H1 (cell line): Measurements from ENCODE around the gene CYP27B1. TPM values are rescaled to one million over a fixed set of nuclear protein-coding genes. Genes with fewer than 3 reads are reported as not detected.

Experiments used
- CTCF ChIA-PET: fragments of 300-600 bp; sonication (Branson Sonifier 250); formaldehyde crosslinking; loops from one replicate; lab custom pipeline; 2021; ENCODE audit not compliant: partially characterized antibody; lab: Charles Lee
- POLR2A ChIA-PET: fragments of 300-600 bp; sonication (Branson Sonifier 250); formaldehyde crosslinking; loops from one replicate; lab custom pipeline; 2021; ENCODE audit warnings: inconsistent platforms; ENCODE audit not compliant: partially characterized antibody; lab: Charles Lee
- DNase-seq, 2 experiments: peaks; one replicate each; pipeline versions ENCODE4 v3.0.0 to v3.0.0-alpha.2; 2010 to 2022; ENCODE audit warnings: low spot score in 2 of 2, low read depth in 1 of 2, mixed read lengths in 1 of 2
- FAIRE-seq: peaks from 2 replicates; lab custom pipeline; 2011; peaks lifted over from hg19 to GRCh38; lab: Jason Lieb, UNC
- H2AFZ ChIP-seq: 2 replicates; pipeline ENCODE4 v1.8.1; 2012; ENCODE audit warnings: low read length, inconsistent platforms
- H2AK5ac ChIP-seq: 2 replicates; pipeline ENCODE4 v1.6.1; 2013; ENCODE audit warnings: low read depth, low read length
- H2BK120ac ChIP-seq: replicated peaks from 2 replicates; pipeline ENCODE3; 2013; ENCODE audit warnings: low read depth, low read length, inconsistent platforms
- H2BK12ac ChIP-seq: 2 replicates; pipeline ENCODE4 v1.6.1; 2013; ENCODE audit warnings: low read depth, low read length
- H2BK15ac ChIP-seq: 2 replicates; pipeline ENCODE4 v1.6.1; 2013; ENCODE audit warnings: low read length
- H2BK20ac ChIP-seq: 2 replicates; pipeline ENCODE4 v1.6.1; 2013; ENCODE audit warnings: low read length
- H2BK5ac ChIP-seq: 2 replicates; pipeline ENCODE4 v1.6.1; 2013; ENCODE audit warnings: low read depth, low read length
- H3K14ac ChIP-seq: 2 replicates; pipeline ENCODE4 v1.6.1; 2013; ENCODE audit warnings: inconsistent platforms; ENCODE audit not compliant: insufficient read length
- H3K18ac ChIP-seq: 2 replicates; pipeline ENCODE4 v1.6.1; 2013; ENCODE audit warnings: low read length; ENCODE audit errors: extremely low read depth
- H3K23ac ChIP-seq: 2 replicates; pipeline ENCODE4 v1.6.1; 2013; ENCODE audit warnings: inconsistent platforms; ENCODE audit not compliant: insufficient read length
- H3K23me2 ChIP-seq: 2 replicates; pipeline ENCODE4 v1.6.1; 2013; ENCODE audit warnings: low read depth, low read length
- H3K27ac ChIP-seq: 2 replicates; pipeline ENCODE4 v1.6.1; 2011; ENCODE audit warnings: low read depth, low read length, inconsistent platforms
- H3K27me3 ChIP-seq, 4 experiments: replicated peaks in 1 of 4; 1 replicate in 1 of 4; 2 replicates in 3 of 4; pipeline versions ENCODE4 v1.6.1 to v1.8.1; 2011 to 2013; ENCODE audit warnings: low read length in 3 of 4, mild to moderate bottlenecking in 3 of 4, inconsistent platforms in 2 of 4, mixed read lengths in 2 of 4, moderate library complexity in 1 of 4; ENCODE audit not compliant: control insufficient read depth in 3 of 4, insufficient read depth in 3 of 4; ENCODE audit errors: extremely low read depth in 1 of 4
- H3K36me3 ChIP-seq, 4 experiments: 2 replicates each; pipeline versions ENCODE4 v1.6.1 to v1.8.1; 2011 to 2013; ENCODE audit warnings: mild to moderate bottlenecking in 4 of 4, low read length in 3 of 4, moderate library complexity in 2 of 4, control low read depth in 1 of 4, inconsistent platforms in 1 of 4; ENCODE audit not compliant: insufficient read depth in 4 of 4, control insufficient read depth in 2 of 4
- H3K4ac ChIP-seq: replicated peaks from 2 replicates; pipeline ENCODE3; 2013; ENCODE audit warnings: low read length, low read depth, mixed read lengths, inconsistent platforms; ENCODE audit not compliant: insufficient read length
- H3K4me1 ChIP-seq, 4 experiments: replicated peaks in 1 of 4; 1 replicate in 1 of 4; 2 replicates in 3 of 4; pipeline versions ENCODE4 v1.6.1 to v1.8.1; 2011 to 2013; ENCODE audit warnings: low read length in 3 of 4, inconsistent platforms in 2 of 4, mixed read lengths in 1 of 4; ENCODE audit not compliant: insufficient read depth in 4 of 4, control insufficient read depth in 3 of 4
- H3K4me2 ChIP-seq, 2 experiments: 2 replicates each; pipeline versions ENCODE4 v1.6.1 to v1.8.1; 2011 to 2013; ENCODE audit warnings: low read depth in 2 of 2, low read length in 2 of 2, control low read depth in 1 of 2, inconsistent platforms in 1 of 2, mild to moderate bottlenecking in 1 of 2; ENCODE audit not compliant: insufficient read depth in 1 of 2
- H3K4me3 ChIP-seq, 4 experiments: fragments of 200-600, 300-600 bp in 1 of 4; sonication (generic), shearing (Covaris generic), sonication (Bioruptor Twin) in 1 of 4; 2 replicates each; pipeline versions ENCODE4 v1.5.1 to v1.8.1; 2011 to 2016; ENCODE audit warnings: low read length in 4 of 4, low read depth in 3 of 4, control low read depth in 2 of 4, inconsistent platforms in 2 of 4, mild to moderate bottlenecking in 2 of 4, mixed read lengths in 1 of 4, moderate library complexity in 1 of 4; ENCODE audit not compliant: insufficient read depth in 2 of 4; ENCODE audit errors: extremely low read depth in 1 of 4
- H3K56ac ChIP-seq: replicated peaks from 2 replicates; pipeline ENCODE3; 2013; ENCODE audit warnings: low read depth, mild to moderate bottlenecking, mixed read lengths, low read length, inconsistent platforms; ENCODE audit not compliant: insufficient read length
- H3K79me1 ChIP-seq: 2 replicates; pipeline ENCODE4 v1.6.1; 2013; ENCODE audit warnings: low read depth, low read length, control low read depth
- H3K79me2 ChIP-seq, 2 experiments: 2 replicates each; pipeline versions ENCODE4 v1.6.1 to v1.8.1; 2012 to 2013; ENCODE audit warnings: low read length in 2 of 2, mild to moderate bottlenecking in 2 of 2, inconsistent platforms in 1 of 2; ENCODE audit not compliant: insufficient read depth in 2 of 2, control insufficient read depth in 1 of 2
- H3K9ac ChIP-seq, 4 experiments: replicated peaks in 1 of 4; 1 replicate in 1 of 4; 2 replicates in 3 of 4; pipeline versions ENCODE4 v1.6.1 to v1.8.1; 2011 to 2013; ENCODE audit warnings: low read depth in 3 of 4, low read length in 3 of 4, control low read depth in 2 of 4, mild to moderate bottlenecking in 2 of 4, moderate library complexity in 2 of 4, inconsistent platforms in 1 of 4; ENCODE audit errors: extremely low read depth in 1 of 4
- H3K9me3 ChIP-seq, 2 experiments: 2 replicates each; pipeline versions ENCODE4 v1.6.1 to v1.8.1; 2012 to 2013; ENCODE audit warnings: mild to moderate bottlenecking in 2 of 2, moderate library complexity in 2 of 2, control low read depth in 1 of 2, inconsistent platforms in 1 of 2, low read depth in 1 of 2, low read length in 1 of 2, mixed read lengths in 1 of 2; ENCODE audit not compliant: insufficient read depth in 2 of 2
- H4K20me1 ChIP-seq, 2 experiments: replicated peaks in 1 of 2; 2 replicates each; pipeline versions ENCODE3 to v1.8.1; 2011 to 2013; ENCODE audit warnings: inconsistent platforms in 2 of 2, low read length in 2 of 2, mild to moderate bottlenecking in 1 of 2; ENCODE audit not compliant: insufficient read depth in 2 of 2, control insufficient read depth in 1 of 2
- H4K5ac ChIP-seq: 2 replicates; pipeline ENCODE4 v1.6.1; 2013; ENCODE audit warnings: low read length, low read depth, mixed read lengths, inconsistent platforms; ENCODE audit not compliant: insufficient read length
- H4K8ac ChIP-seq: 2 replicates; pipeline ENCODE4 v1.8.0; 2013; ENCODE audit warnings: mild to moderate bottlenecking, moderate library complexity, low read length, inconsistent platforms; ENCODE audit not compliant: insufficient read depth; ENCODE audit errors: extremely low read depth
- H4K91ac ChIP-seq: replicated peaks from 2 replicates; pipeline ENCODE3; 2013; ENCODE audit warnings: low read length, mixed read lengths, inconsistent platforms; ENCODE audit not compliant: insufficient read length
- BCL11A ChIP-seq, 2 experiments: IDR thresholded peaks; one replicate each; pipeline ENCODE4 v1.6.1; 2011; ENCODE audit warnings: low read depth in 2 of 2, low read length in 2 of 2, mild to moderate bottlenecking in 2 of 2
- CBX5 ChIP-seq: fragments of 300-800, 300-1000 bp; sonication (generic); IDR thresholded peaks from 2 replicates; pipeline ENCODE4 v1.7.1; 2016; ENCODE audit warnings: antibody characterized with exemption, low read length, low read depth
- CHD2 ChIP-seq: IDR thresholded peaks from 2 replicates; pipeline ENCODE4 v1.6.1; 2012; ENCODE audit warnings: low read length, improper control_type of control experiment
- CTBP2 ChIP-seq: IDR thresholded peaks from 2 replicates; pipeline ENCODE4 v1.7.0; 2011; ENCODE audit warnings: borderline replicate concordance, mild to moderate bottlenecking, moderate library complexity, mixed read lengths, low read length; ENCODE audit not compliant: insufficient read depth, insufficient read length
- KDM1A ChIP-seq: fragments of 200-600, 300-600 bp; sonication (generic); IDR thresholded peaks from 2 replicates; pipeline ENCODE4 v1.7.1; 2016; ENCODE audit warnings: mild to moderate bottlenecking, low read length, borderline replicate concordance
- KDM5A ChIP-seq: fragments of 200-600 bp; IDR thresholded peaks from 2 replicates; pipeline ENCODE4 v1.7.1; 2012; ENCODE audit warnings: mild to moderate bottlenecking, low read length, inconsistent platforms, mixed read lengths
- RBBP5 ChIP-seq: IDR thresholded peaks from 2 replicates; pipeline ENCODE4 v1.7.1; 2012; ENCODE audit warnings: low read depth, mild to moderate bottlenecking, inconsistent platforms, low read length, moderate library complexity, borderline replicate concordance
- SRF ChIP-seq: IDR thresholded peaks from 2 replicates; pipeline ENCODE4 v1.6.1; 2011; ENCODE audit warnings: mild to moderate bottlenecking, low read depth, low read length, moderate library complexity
- TAF7 ChIP-seq: optimal IDR thresholded peaks from 2 replicates; pipeline ENCODE3; 2011; ENCODE audit warnings: low read depth, mild to moderate bottlenecking, inconsistent platforms, low read length, moderate library complexity, borderline replicate concordance
- TEAD4 ChIP-seq: IDR thresholded peaks from 2 replicates; pipeline ENCODE4 v1.6.1; 2012; ENCODE audit warnings: low read depth, low read length, inconsistent platforms, mixed read lengths
- YY1 ChIP-seq: IDR thresholded peaks from 2 replicates; pipeline ENCODE4 v1.6.1; 2011; ENCODE audit warnings: low read depth, mild to moderate bottlenecking, low read length
- WGBS, 2 experiments: shearing (Covaris generic) in 1 of 2; methylation state at CpG; one replicate each; pipeline versions ENCODE4 v1.1.6 to v1.1.7; 2013 to 2015; ENCODE audit warnings: low lambda C conversion rate in 2 of 2, mixed read lengths in 2 of 2, inconsistent platforms in 1 of 2, low coverage in 1 of 2, missing lambda C conversion rate in 1 of 2; ENCODE audit not compliant: insufficient replicate concordance in 2 of 2, insufficient coverage in 1 of 2, insufficient read length in 1 of 2; ENCODE audit errors: extremely low coverage in 1 of 2, missing lambda C conversion rate in 1 of 2; 5-methylcytosine and 5-hydroxymethylcytosine counted together
- polyA plus RNA-seq, 7 experiments: library from polyadenylated mRNA; depleted of rRNA in 3 of 7; stranded (reverse) in 5 of 7; unstranded in 2 of 7; fragments of >200 nt in 5 of 7; fragments of 200-250 nt in 2 of 7; gene quantifications; 1 replicate in 5 of 7; 2 replicates in 1 of 7; 4 replicates in 1 of 7; pipeline versions ENCODE4 v1.2.1 to v1.2.3, GENCODE V29; 2011 to 2013; ENCODE audit warnings: missing spikeins in 2 of 7, mixed read lengths in 2 of 7
- total RNA-seq: library from RNA; stranded (reverse); fragmentation: NEBNext Ultra II Directional; extraction: Animal tissue kit (Norgen Biotek cat#: 25700); gene quantifications from 2 replicates; pipeline ENCODE4 v1.2.1, GENCODE V29; 2021
- TF ChIP-seq, protein P1 (sequence below): IDR thresholded peaks from 2 replicates; pipeline ENCODE4 v1.6.1; 2011; ENCODE audit warnings: low read length, improper control_type of control experiment

CYP27B1 gene
- total and polyA plus RNA-seq, 2 of the 8 experiments (the other 6 are each of a cell fraction or from before 2014, with no cell fraction given): 2.9 to 3.3 TPM

- no peak overlapping the region for H3K4me3 ChIP-seq
- FAIRE-seq: no peak
- 89% methylated on average over 4 of the region's 4 CpGs; no CpG with 5 or more reads in 1 of the 2 experiments for WGBS, 2 experiments
- H2BK120ac ChIP-seq: no peak overlapping the region
- H3K23me2 ChIP-seq: peaks cover 19% of the 10 kb centered on the region
- peaks cover 0 to 3% (median 0%) of the 10 kb centered on the region in 4 experiments; a peak in 2 of 8 replicates for H3K36me3 ChIP-seq
- H3K18ac ChIP-seq: no peak overlapping the region
- no peak overlapping the region for H3K23ac ChIP-seq
- no peaks in the 10 kb centered on the region for H3K79me2 ChIP-seq
- no peak overlapping the region for H2AK5ac ChIP-seq
- H4K20me1 ChIP-seq: peaks cover 0 to 19% of the 10 kb centered on the region in 2 experiments
- no peak overlapping the region for H3K27ac ChIP-seq
- H2BK15ac ChIP-seq: no peak overlapping the region
- H3K9ac ChIP-seq: no peak overlapping the region
- DNase-seq: no peak
- no peak overlapping the region for H2BK5ac ChIP-seq
- H2BK20ac ChIP-seq: no peak overlapping the region
- H2BK12ac ChIP-seq: no peak overlapping the region
- H4K91ac ChIP-seq: no peak overlapping the region
- no peak overlapping the region for H2AFZ ChIP-seq
- no peak overlapping the region for H4K8ac ChIP-seq
- H3K4me1 ChIP-seq: peaks cover 8 to 16% (median 13%) of the 10 kb centered on the region in 4 experiments; a peak in 6 of 7 replicates
- no peaks in the 10 kb centered on the region for H3K9me3 ChIP-seq
- CTCF ChIA-PET: interaction anchor here (1.2 to 3.9 kb wide), 8 partner anchors 12 to 71 kb away, joined by 4 to 28 read pairs (median 4); partner anchors contain the start of genes EEF1AKMT3 and METTL1
- no peaks in the 10 kb centered on the region for H3K79me1 ChIP-seq
- H3K4ac ChIP-seq: no peak overlapping the region
- no peak overlapping the region for H3K4me2 ChIP-seq
- H4K5ac ChIP-seq: no peak overlapping the region
- no peak overlapping the region for H3K56ac ChIP-seq
- no peak overlapping the region for H3K14ac ChIP-seq
- POLR2A ChIA-PET: interaction anchor here (1.0 to 5.4 kb wide), 5 partner anchors 9 to 38 kb away, joined by 3 to 21 read pairs (median 5); partner anchors contain the start of genes CDK4, EEF1AKMT3, METTL1 and TSPAN31
- H3K27me3 ChIP-seq: peaks cover 22 to 50% (median 40%) of the 10 kb centered on the region in 4 experiments
- TF ChIP-seq SRF (no peak), YY1 (no peak), TEAD4 (no peak), KDM5A (no peak), CHD2 (no peak), KDM1A (no peak), CTBP2 (no peak), CBX5 (no peak), RBBP5 (no peak), TAF7 (no peak), BCL11A (IDR thresholded peaks at IDR 0.05; ENCODE audit: low read depth in 2 of 2, low read length in 2 of 2) (no peak)
- TF ChIP-seq, protein P1, sequence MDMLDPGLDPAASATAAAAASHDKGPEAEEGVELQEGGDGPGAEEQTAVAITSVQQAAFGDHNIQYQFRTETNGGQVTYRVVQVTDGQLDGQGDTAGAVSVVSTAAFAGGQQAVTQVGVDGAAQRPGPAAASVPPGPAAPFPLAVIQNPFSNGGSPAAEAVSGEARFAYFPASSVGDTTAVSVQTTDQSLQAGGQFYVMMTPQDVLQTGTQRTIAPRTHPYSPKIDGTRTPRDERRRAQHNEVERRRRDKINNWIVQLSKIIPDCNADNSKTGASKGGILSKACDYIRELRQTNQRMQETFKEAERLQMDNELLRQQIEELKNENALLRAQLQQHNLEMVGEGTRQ: no peak
Measured at GRCh38 chr12:57761391-57761998, 5.4 kb downstream of the CYP27B1 start.
